Gastrocnemius medialis (tissue), 4 donors: Measurements from ENCODE around the gene MFNG.

Experiments used
- CTCF ChIP-seq, 5 experiments: fragments of 450-650 bp in 3 of 5; fragments of 200-600 bp in 2 of 5; sonication (generic) in 2 of 5; IDR thresholded peaks in 4 of 5; conservative IDR thresholded peaks in 1 of 5; 1 replicate in 4 of 5; 2 replicates in 1 of 5; pipeline ENCODE4 v1.5.1; 2016 to 2019; ENCODE audit warnings: antibody characterized with exemption in 5 of 5, mild to moderate bottlenecking in 3 of 5, moderate library complexity in 3 of 5
- POLR2A ChIP-seq, 2 donors: fragments of 450-650 bp; IDR thresholded peaks; one replicate each; pipeline ENCODE4 v1.6.1; 2017; ENCODE audit warnings: antibody characterized with exemption in 2 of 2, mild to moderate bottlenecking in 2 of 2, moderate library complexity in 2 of 2

GRCh38 chr22:37509059-37509860 is 23.1 kb upstream of the MFNG start:
- TF ChIP-seq CTCF (IDR thresholded peaks at IDR 0.05 in 4 of 5, conservative IDR thresholded peaks at IDR 0.05 in 1 of 5), result no peak
- no peak for TF ChIP-seq POLR2A (IDR thresholded peaks at IDR 0.05)
